Omental fat pad (tissue), 4 donors: ENCODE data around the gene TMEM117. TPM values are rescaled to one million over a fixed set of nuclear protein-coding genes. Genes with fewer than 3 reads are reported as not detected.

ENCODE experiments used
- ATAC-seq: fragments of 150-250 bp; one replicate; pipeline ENCODE4 v1.9.1; 2016; ENCODE audit warnings: mild to moderate bottlenecking, moderate library complexity; ENCODE audit not compliant: low FRiP score
- DNase-seq: peaks from one replicate; pipeline ENCODE4 v3.0.0-alpha.2; 2019; ENCODE audit warnings: low spot score
- CTCF ChIP-seq, 3 donors: fragments of 450-650 bp; IDR thresholded peaks; one replicate each; pipeline ENCODE4 v1.5.1; 2016 to 2017; ENCODE audit warnings: antibody characterized with exemption in 3 of 3, mild to moderate bottlenecking in 3 of 3, moderate library complexity in 2 of 3
- total RNA-seq, 4 donors: library from RNA; depleted of rRNA; stranded (reverse); fragments of >200 nt; gene quantifications; one replicate each; pipeline ENCODE4 v1.1.0, GENCODE V29; 2016

TMEM117 gene
- total RNA-seq, 4 donors from 2014 or later, result 7.5 to 13.1 (median 8.2) TPM

GRCh38 chr12:43824207-43824775 lies 11.6 kb upstream of the TMEM117 start:
- DNase-seq, result no peak
- TF ChIP-seq CTCF (IDR thresholded peaks at IDR 0.05), result no peak
- ATAC-seq, result no peak

GRCh38 chr12:43826681-43827080 lies 9.2 kb upstream of the TMEM117 start:
- ATAC-seq, result no peak
- no peak for TF ChIP-seq CTCF (IDR thresholded peaks at IDR 0.05)
- DNase-seq, result no peak

- DNase-seq, result no peak
These were observed 8.8 kb upstream of the TMEM117 start for GRCh38 chr12:43827093-43827492.

GRCh38 chr12:43832463-43833168 lies 3.3 kb upstream of the TMEM117 start:
- DNase-seq (no peak), ATAC-seq (no peak)
- TF ChIP-seq CTCF (IDR thresholded peaks at IDR 0.05), result no peak

More at GRCh38 chr12:43827093-43827492, 8.8 kb upstream of the TMEM117 start:
- ATAC-seq, result no peak
- TF ChIP-seq CTCF (IDR thresholded peaks at IDR 0.05), result no peak

GRCh38 chr12:43835264-43835655 lies 621 bp upstream of the TMEM117 start:
- no peak for TF ChIP-seq CTCF (IDR thresholded peaks at IDR 0.05)
- DNase-seq (no peak), ATAC-seq (peak; percentile 13)

GRCh38 chr12:43836475-43836989 lies 651 bp downstream of the TMEM117 start:
- DNase-seq, result no peak
- ATAC-seq, result peak; percentile 49
- TF ChIP-seq CTCF (IDR thresholded peaks at IDR 0.05), result no peak

- DNase-seq, result no peak
- no peak for TF ChIP-seq CTCF (IDR thresholded peaks at IDR 0.05)
- no peak for ATAC-seq
These were observed 4.5 kb downstream of the TMEM117 start for GRCh38 chr12:43840338-43840737.
